HL-60 (cell line): Measurements from ENCODE around the gene AP2B1.

ENCODE experiments used
- POLR2AphosphoS5 ChIP-seq: IDR thresholded peaks from 2 replicates; pipeline ENCODE4 v1.6.1; 2012; ENCODE audit warnings: low read depth
- TF ChIP-seq, protein P1 (sequence below): IDR thresholded peaks from one replicate; pipeline ENCODE4 v1.5.1; 2011; ENCODE audit warnings: low read length, control low read depth, inconsistent platforms; ENCODE audit not compliant: insufficient read depth

GRCh38 chr17:35743626-35744328 is 156.7 kb downstream of the AP2B1 start:
- TF ChIP-seq POLR2AphosphoS5, result no peak
- TF ChIP-seq, protein P1, sequence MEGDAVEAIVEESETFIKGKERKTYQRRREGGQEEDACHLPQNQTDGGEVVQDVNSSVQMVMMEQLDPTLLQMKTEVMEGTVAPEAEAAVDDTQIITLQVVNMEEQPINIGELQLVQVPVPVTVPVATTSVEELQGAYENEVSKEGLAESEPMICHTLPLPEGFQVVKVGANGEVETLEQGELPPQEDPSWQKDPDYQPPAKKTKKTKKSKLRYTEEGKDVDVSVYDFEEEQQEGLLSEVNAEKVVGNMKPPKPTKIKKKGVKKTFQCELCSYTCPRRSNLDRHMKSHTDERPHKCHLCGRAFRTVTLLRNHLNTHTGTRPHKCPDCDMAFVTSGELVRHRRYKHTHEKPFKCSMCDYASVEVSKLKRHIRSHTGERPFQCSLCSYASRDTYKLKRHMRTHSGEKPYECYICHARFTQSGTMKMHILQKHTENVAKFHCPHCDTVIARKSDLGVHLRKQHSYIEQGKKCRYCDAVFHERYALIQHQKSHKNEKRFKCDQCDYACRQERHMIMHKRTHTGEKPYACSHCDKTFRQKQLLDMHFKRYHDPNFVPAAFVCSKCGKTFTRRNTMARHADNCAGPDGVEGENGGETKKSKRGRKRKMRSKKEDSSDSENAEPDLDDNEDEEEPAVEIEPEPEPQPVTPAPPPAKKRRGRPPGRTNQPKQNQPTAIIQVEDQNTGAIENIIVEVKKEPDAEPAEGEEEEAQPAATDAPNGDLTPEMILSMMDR, result no peak
